H1 (cell line): ENCODE data around the gene ATP8B3. TPM values are rescaled to one million over a fixed set of nuclear protein-coding genes. Genes with fewer than 3 reads are reported as not detected.
A peak's percentile ranks its signal among the peaks of the same experiment; 100 is the strongest.

Experiments
- ATF2 ChIP-seq: IDR thresholded peaks from 2 replicates; pipeline ENCODE4 v1.6.1; 2012; ENCODE audit warnings: low read length, inconsistent platforms
- CBX5 ChIP-seq: fragments of 300-800, 300-1000 bp; sonication (generic); IDR thresholded peaks from 2 replicates; pipeline ENCODE4 v1.7.1; 2016; ENCODE audit warnings: antibody characterized with exemption, low read length, low read depth
- CBX8 ChIP-seq: fragments of 300-800, 300-1000 bp; sonication (generic); IDR thresholded peaks from 2 replicates; pipeline ENCODE4 v1.7.1; 2016; ENCODE audit warnings: low read depth, low read length, borderline replicate concordance
- KDM5A ChIP-seq: fragments of 200-600 bp; IDR thresholded peaks from 2 replicates; pipeline ENCODE4 v1.7.1; 2012; ENCODE audit warnings: mild to moderate bottlenecking, low read length, inconsistent platforms, mixed read lengths
- POLR2A ChIP-seq, 2 experiments: IDR thresholded peaks; 1 replicate in 1 of 2; 2 replicates in 1 of 2; pipeline ENCODE4 v1.6.1; 2011; ENCODE audit warnings: low read depth in 2 of 2, low read length in 2 of 2, mild to moderate bottlenecking in 2 of 2; ENCODE audit errors: control extremely low read depth in 1 of 2
- RAD21 ChIP-seq, 2 experiments: IDR thresholded peaks in 1 of 2; conservative IDR thresholded peaks in 1 of 2; 2 replicates each; pipeline ENCODE4 v1.6.1; 2011; ENCODE audit warnings: low read depth in 2 of 2, low read length in 2 of 2, improper control_type of control experiment in 1 of 2, inconsistent platforms in 1 of 2, mild to moderate bottlenecking in 1 of 2, moderate library complexity in 1 of 2
- SP1 ChIP-seq: IDR thresholded peaks from 2 replicates; pipeline ENCODE4 v1.6.1; 2011; ENCODE audit warnings: low read depth, low read length
- polyA plus RNA-seq, 7 experiments: library from polyadenylated mRNA; depleted of rRNA in 3 of 7; stranded (reverse) in 5 of 7; unstranded in 2 of 7; fragments of >200 nt in 5 of 7; fragments of 200-250 nt in 2 of 7; gene quantifications; 1 replicate in 5 of 7; 2 replicates in 1 of 7; 4 replicates in 1 of 7; pipeline versions ENCODE4 v1.2.1 to v1.2.3, GENCODE V29; 2011 to 2013; ENCODE audit warnings: missing spikeins in 2 of 7, mixed read lengths in 2 of 7
- total RNA-seq: library from RNA; stranded (reverse); fragmentation: NEBNext Ultra II Directional; extraction: Animal tissue kit (Norgen Biotek cat#: 25700); gene quantifications from 2 replicates; pipeline ENCODE4 v1.2.1, GENCODE V29; 2021
- TF ChIP-seq, protein P1 (sequence below): fragments of 300-600 bp; sonication (generic); IDR thresholded peaks from 2 replicates; pipeline ENCODE4 v1.7.1; 2012; ENCODE audit warnings: low read length, moderate library complexity, mild to moderate bottlenecking, inconsistent platforms; ENCODE audit not compliant: insufficient replicate concordance

Gene ATP8B3
- total and polyA plus RNA-seq, 2 of the 8 experiments (the other 6 are each of a cell fraction or from before 2014, with no cell fraction given) = 4.1 to 9.3 TPM

GRCh38 chr19:1812426-1813191 is 533 bp upstream of the ATP8B3 start (continued):
- 0 out of 2 replicates have a peak, but pooled peaks have one; percentile 65 for TF ChIP-seq ATF2
- TF ChIP-seq POLR2A (IDR thresholded peaks at IDR 0.05; ENCODE audit: control extremely low read depth in 1 of 2, low read depth in 2 of 2, low read length in 2 of 2) = peak in 1 of 2 experiments; percentile 9; a peak in 1 of 3 replicates
- no peak for TF ChIP-seq CBX5
- TF ChIP-seq, protein P1, sequence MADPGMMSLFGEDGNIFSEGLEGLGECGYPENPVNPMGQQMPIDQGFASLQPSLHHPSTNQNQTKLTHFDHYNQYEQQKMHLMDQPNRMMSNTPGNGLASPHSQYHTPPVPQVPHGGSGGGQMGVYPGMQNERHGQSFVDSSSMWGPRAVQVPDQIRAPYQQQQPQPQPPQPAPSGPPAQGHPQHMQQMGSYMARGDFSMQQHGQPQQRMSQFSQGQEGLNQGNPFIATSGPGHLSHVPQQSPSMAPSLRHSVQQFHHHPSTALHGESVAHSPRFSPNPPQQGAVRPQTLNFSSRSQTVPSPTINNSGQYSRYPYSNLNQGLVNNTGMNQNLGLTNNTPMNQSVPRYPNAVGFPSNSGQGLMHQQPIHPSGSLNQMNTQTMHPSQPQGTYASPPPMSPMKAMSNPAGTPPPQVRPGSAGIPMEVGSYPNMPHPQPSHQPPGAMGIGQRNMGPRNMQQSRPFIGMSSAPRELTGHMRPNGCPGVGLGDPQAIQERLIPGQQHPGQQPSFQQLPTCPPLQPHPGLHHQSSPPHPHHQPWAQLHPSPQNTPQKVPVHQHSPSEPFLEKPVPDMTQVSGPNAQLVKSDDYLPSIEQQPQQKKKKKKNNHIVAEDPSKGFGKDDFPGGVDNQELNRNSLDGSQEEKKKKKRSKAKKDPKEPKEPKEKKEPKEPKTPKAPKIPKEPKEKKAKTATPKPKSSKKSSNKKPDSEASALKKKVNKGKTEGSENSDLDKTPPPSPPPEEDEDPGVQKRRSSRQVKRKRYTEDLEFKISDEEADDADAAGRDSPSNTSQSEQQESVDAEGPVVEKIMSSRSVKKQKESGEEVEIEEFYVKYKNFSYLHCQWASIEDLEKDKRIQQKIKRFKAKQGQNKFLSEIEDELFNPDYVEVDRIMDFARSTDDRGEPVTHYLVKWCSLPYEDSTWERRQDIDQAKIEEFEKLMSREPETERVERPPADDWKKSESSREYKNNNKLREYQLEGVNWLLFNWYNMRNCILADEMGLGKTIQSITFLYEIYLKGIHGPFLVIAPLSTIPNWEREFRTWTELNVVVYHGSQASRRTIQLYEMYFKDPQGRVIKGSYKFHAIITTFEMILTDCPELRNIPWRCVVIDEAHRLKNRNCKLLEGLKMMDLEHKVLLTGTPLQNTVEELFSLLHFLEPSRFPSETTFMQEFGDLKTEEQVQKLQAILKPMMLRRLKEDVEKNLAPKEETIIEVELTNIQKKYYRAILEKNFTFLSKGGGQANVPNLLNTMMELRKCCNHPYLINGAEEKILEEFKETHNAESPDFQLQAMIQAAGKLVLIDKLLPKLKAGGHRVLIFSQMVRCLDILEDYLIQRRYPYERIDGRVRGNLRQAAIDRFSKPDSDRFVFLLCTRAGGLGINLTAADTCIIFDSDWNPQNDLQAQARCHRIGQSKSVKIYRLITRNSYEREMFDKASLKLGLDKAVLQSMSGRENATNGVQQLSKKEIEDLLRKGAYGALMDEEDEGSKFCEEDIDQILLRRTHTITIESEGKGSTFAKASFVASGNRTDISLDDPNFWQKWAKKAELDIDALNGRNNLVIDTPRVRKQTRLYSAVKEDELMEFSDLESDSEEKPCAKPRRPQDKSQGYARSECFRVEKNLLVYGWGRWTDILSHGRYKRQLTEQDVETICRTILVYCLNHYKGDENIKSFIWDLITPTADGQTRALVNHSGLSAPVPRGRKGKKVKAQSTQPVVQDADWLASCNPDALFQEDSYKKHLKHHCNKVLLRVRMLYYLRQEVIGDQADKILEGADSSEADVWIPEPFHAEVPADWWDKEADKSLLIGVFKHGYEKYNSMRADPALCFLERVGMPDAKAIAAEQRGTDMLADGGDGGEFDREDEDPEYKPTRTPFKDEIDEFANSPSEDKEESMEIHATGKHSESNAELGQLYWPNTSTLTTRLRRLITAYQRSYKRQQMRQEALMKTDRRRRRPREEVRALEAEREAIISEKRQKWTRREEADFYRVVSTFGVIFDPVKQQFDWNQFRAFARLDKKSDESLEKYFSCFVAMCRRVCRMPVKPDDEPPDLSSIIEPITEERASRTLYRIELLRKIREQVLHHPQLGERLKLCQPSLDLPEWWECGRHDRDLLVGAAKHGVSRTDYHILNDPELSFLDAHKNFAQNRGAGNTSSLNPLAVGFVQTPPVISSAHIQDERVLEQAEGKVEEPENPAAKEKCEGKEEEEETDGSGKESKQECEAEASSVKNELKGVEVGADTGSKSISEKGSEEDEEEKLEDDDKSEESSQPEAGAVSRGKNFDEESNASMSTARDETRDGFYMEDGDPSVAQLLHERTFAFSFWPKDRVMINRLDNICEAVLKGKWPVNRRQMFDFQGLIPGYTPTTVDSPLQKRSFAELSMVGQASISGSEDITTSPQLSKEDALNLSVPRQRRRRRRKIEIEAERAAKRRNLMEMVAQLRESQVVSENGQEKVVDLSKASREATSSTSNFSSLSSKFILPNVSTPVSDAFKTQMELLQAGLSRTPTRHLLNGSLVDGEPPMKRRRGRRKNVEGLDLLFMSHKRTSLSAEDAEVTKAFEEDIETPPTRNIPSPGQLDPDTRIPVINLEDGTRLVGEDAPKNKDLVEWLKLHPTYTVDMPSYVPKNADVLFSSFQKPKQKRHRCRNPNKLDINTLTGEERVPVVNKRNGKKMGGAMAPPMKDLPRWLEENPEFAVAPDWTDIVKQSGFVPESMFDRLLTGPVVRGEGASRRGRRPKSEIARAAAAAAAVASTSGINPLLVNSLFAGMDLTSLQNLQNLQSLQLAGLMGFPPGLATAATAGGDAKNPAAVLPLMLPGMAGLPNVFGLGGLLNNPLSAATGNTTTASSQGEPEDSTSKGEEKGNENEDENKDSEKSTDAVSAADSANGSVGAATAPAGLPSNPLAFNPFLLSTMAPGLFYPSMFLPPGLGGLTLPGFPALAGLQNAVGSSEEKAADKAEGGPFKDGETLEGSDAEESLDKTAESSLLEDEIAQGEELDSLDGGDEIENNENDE = no peak
- TF ChIP-seq CBX8 = no peak
- TF ChIP-seq KDM5A = no peak
- peak; percentile 44 for TF ChIP-seq SP1
- TF ChIP-seq RAD21 (IDR thresholded peaks at IDR 0.05 in 1 of 2, conservative IDR thresholded peaks at IDR 0.05 in 1 of 2; ENCODE audit: low read depth in 2 of 2, low read length in 2 of 2) = peak; percentile 86 to 88
